ENCODE results near the gene SLC22A3. TPM values are rescaled to one million over a fixed set of nuclear protein-coding genes. Genes with fewer than 3 reads are reported as not detected.

The SLC22A3 gene
- total and polyA plus RNA-seq, 2 of the 13 experiments (the other 11 are each of a cell fraction or from before 2014, with no cell fraction given) = 12.0 to 31.5 TPM

DNA sequence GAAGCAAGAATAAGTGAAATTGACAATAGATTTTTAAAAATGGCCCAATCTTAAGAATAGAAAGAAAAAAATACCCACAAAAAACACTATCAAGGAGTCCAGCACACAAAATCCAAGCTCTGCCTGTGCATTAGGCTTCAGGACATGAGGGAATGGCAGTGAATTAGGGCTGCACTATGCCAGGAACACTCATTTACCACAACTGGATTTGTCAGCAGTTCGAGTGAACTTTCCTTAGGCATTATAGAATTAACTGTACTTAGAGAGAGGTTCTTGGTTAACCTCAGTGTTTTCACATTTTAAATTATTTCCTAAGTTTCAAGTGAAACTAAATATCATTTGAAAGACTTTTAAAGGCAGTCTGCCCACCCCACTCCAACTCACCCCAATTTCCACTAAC is 34.8 kb downstream of the SLC22A3 start:
- Histone ChIP-seq H4K20me1 (ENCODE audit: insufficient read depth, low read length) (no peaks in the 10 kb centered on the region), H3K4me1 (ENCODE audit: insufficient read depth, low read length) (peaks cover 14% of the 10 kb centered on the region), H3K4me3 (replicated peaks in 1 of 3; ENCODE audit: insufficient read depth in 1 of 3, low read depth in 2 of 3, low read length in 3 of 3) (no peak overlapping the region), H3K9ac (ENCODE audit: insufficient read depth, low read depth, low read length) (no peak overlapping the region), H3K79me2 (ENCODE audit: insufficient read depth, low read length) (peaks cover 31% of the 10 kb centered on the region), H3K4me2 (ENCODE audit: low read depth, low read length) (no peak overlapping the region), H3K27me3 (ENCODE audit: control insufficient read depth in 1 of 2, insufficient read depth in 2 of 2, low read length in 2 of 2) (no peaks in the 10 kb centered on the region), H3K27ac (ENCODE audit: extremely low read length, insufficient read depth, low read length) (no peak overlapping the region), H3K9me3 (ENCODE audit: low read length) (no peaks in the 10 kb centered on the region), H3K36me3 (replicated peaks in 1 of 2; ENCODE audit: control insufficient read depth in 1 of 2, insufficient read depth in 2 of 2, low read length in 2 of 2) (no peaks in the 10 kb centered on the region), H2AFZ (ENCODE audit: low read length) (no peak overlapping the region)
- WGBS (ENCODE audit: low lambda C conversion rate) = 75% methylated on average over 1 of the region's 1 CpG
- in situ Hi-C loops (cut with HindIII; ENCODE audit: extremely low pct_ligation_motif_present, low pct_unique_long_range_greater_than_20kb) (no loop called here), intact Hi-C loops (cut with micrococcal nuclease; ENCODE audit: unreplicated experiment) (no loop called here)
- no peak for DNase-seq (ENCODE audit: low spot score)
- no peak for FAIRE-seq
- no peak for TF ChIP-seq ZSCAN29 (CRISPR knock-in tag; conservative IDR thresholded peaks at IDR 0.05)
- no peak for TF ChIP-seq ZSCAN20 (CRISPR knock-in tag; IDR thresholded peaks at IDR 0.05; ENCODE audit: borderline replicate concordance)
- TF ChIP-seq NAIF1 (CRISPR knock-in tag; IDR thresholded peaks at IDR 0.05; ENCODE audit: borderline replicate concordance) = no peak
- TF ChIP-seq, protein P1, sequence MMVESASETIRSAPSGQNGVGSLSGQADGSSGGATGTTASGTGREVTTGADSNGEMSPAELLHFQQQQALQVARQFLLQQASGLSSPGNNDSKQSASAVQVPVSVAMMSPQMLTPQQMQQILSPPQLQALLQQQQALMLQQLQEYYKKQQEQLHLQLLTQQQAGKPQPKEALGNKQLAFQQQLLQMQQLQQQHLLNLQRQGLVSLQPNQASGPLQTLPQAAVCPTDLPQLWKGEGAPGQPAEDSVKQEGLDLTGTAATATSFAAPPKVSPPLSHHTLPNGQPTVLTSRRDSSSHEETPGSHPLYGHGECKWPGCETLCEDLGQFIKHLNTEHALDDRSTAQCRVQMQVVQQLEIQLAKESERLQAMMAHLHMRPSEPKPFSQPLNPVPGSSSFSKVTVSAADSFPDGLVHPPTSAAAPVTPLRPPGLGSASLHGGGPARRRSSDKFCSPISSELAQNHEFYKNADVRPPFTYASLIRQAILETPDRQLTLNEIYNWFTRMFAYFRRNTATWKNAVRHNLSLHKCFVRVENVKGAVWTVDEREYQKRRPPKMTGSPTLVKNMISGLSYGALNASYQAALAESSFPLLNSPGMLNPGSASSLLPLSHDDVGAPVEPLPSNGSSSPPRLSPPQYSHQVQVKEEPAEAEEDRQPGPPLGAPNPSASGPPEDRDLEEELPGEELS (CRISPR knock-in tag; IDR thresholded peaks at IDR 0.05) = no peak
- TF ChIP-seq ZNF296 (CRISPR knock-in tag; conservative IDR thresholded peaks at IDR 0.05) = no peak
- TF ChIP-seq POLR2AphosphoS5 (IDR thresholded peaks at IDR 0.05; ENCODE audit: low read depth, low read length) = no peak
- ChIA-PET POLR2A (no interaction called here), CTCF (ENCODE audit: low intra/inter-chr PET ratio, low total read pairs) (no interaction called here)
- BruUV-seq (replicated peaks) = no TSS peak
- no peak for ATAC-seq

DNA sequence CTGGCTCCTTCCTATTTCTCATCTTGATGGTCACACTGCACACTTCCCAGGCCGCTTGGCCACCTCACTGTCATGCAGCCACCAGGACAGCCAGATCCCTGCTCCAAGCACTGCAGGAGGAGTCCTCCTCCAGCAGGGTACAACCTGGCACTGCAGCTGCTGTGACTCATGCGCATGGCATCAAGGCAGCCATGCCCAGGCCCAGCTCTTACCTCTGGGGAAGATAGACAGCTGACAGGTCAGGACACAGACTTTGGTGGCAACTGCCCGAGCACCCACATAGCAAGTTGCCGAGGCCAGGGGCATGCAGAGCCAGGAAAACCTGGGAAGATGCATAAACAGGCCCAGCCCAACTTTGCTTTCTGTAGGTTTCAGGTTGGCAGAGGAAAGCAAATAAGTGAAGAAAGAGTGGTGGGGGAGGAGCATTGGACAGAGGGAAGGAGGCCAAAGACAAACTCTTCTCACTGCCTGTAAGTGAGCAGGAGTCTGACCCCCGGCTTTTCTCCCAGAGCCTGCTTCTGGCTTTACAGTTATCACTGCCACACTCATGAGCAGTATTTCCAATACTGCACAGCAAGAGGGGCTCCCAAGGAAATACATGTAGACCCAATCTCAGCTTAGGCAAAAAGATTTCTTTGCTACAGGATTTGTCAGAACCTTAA is 38.8 kb downstream of the SLC22A3 start:
- Histone ChIP-seq H3K4me1 (ENCODE audit: insufficient read depth, low read length) (peaks cover 34% of the 10 kb centered on the region), H3K27me3 (ENCODE audit: control insufficient read depth in 1 of 2, insufficient read depth in 2 of 2, low read length in 2 of 2) (no peaks in the 10 kb centered on the region), H3K4me2 (ENCODE audit: low read depth, low read length) (no peak overlapping the region), H3K27ac (ENCODE audit: extremely low read length, insufficient read depth, low read length) (no peak overlapping the region), H3K4me3 (replicated peaks in 1 of 3; ENCODE audit: insufficient read depth in 1 of 3, low read depth in 2 of 3, low read length in 3 of 3) (no peak overlapping the region), H4K20me1 (ENCODE audit: insufficient read depth, low read length) (no peaks in the 10 kb centered on the region), H3K9ac (ENCODE audit: insufficient read depth, low read depth, low read length) (no peak overlapping the region), H3K79me2 (ENCODE audit: insufficient read depth, low read length) (peaks cover 25% of the 10 kb centered on the region), H3K9me3 (ENCODE audit: low read length) (no peaks in the 10 kb centered on the region), H2AFZ (ENCODE audit: low read length) (no peak overlapping the region), H3K36me3 (replicated peaks in 1 of 2; ENCODE audit: control insufficient read depth in 1 of 2, insufficient read depth in 2 of 2, low read length in 2 of 2) (no peaks in the 10 kb centered on the region)
- no peak for FAIRE-seq
- in situ Hi-C loops (cut with HindIII; ENCODE audit: extremely low pct_ligation_motif_present, low pct_unique_long_range_greater_than_20kb) = no loop called here
- ATAC-seq = peak; percentile 41
- ChIA-PET CTCF (ENCODE audit: low intra/inter-chr PET ratio, low total read pairs) (no interaction called here), POLR2A (no interaction called here)
- no TSS peak for BruUV-seq (replicated peaks)
- 75% methylated on average over 5 of the region's 5 CpGs for WGBS (ENCODE audit: low lambda C conversion rate)
- intact Hi-C loops (cut with micrococcal nuclease; ENCODE audit: unreplicated experiment) = no loop called here
- no peak for DNase-seq (ENCODE audit: low spot score)
- TF ChIP-seq GPN1 (CRISPR knock-in tag; IDR thresholded peaks at IDR 0.05; ENCODE audit: borderline replicate concordance) (no peak), RXRA (CRISPR knock-in tag; IDR thresholded peaks at IDR 0.05) (peak; percentile 23; the same call in 1 of the 2 replicates), HNRNPL (IDR thresholded peaks at IDR 0.05; ENCODE audit: low read depth, low read length) (0 out of 2 replicates have a peak, but pooled peaks have one; percentile 44), RBFOX2 (IDR thresholded peaks at IDR 0.05; ENCODE audit: low read depth, low read length) (no peak), PITX1 (CRISPR knock-in tag; IDR thresholded peaks at IDR 0.05) (no peak), NRL (CRISPR knock-in tag; IDR thresholded peaks at IDR 0.05; ENCODE audit: borderline replicate concordance) (0 out of 2 replicates have a peak, but pooled peaks have one; percentile 41), MAFF (IDR thresholded peaks at IDR 0.05; ENCODE audit: low read depth, low read length) (no peak)
- TF ChIP-seq, protein P2, sequence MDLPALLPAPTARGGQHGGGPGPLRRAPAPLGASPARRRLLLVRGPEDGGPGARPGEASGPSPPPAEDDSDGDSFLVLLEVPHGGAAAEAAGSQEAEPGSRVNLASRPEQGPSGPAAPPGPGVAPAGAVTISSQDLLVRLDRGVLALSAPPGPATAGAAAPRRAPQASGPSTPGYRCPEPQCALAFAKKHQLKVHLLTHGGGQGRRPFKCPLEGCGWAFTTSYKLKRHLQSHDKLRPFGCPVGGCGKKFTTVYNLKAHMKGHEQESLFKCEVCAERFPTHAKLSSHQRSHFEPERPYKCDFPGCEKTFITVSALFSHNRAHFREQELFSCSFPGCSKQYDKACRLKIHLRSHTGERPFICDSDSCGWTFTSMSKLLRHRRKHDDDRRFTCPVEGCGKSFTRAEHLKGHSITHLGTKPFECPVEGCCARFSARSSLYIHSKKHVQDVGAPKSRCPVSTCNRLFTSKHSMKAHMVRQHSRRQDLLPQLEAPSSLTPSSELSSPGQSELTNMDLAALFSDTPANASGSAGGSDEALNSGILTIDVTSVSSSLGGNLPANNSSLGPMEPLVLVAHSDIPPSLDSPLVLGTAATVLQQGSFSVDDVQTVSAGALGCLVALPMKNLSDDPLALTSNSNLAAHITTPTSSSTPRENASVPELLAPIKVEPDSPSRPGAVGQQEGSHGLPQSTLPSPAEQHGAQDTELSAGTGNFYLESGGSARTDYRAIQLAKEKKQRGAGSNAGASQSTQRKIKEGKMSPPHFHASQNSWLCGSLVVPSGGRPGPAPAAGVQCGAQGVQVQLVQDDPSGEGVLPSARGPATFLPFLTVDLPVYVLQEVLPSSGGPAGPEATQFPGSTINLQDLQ (CRISPR knock-in tag; IDR thresholded peaks at IDR 0.05) = no peak

Data from HepG2 (cell line).